ENCODE results near the gene ZNF778. TPM values are rescaled to one million over a fixed set of nuclear protein-coding genes. Genes with fewer than 3 reads are reported as not detected.

The ZNF778 gene
- total and polyA plus RNA-seq, 2 of the 13 experiments (the other 11 are each of a cell fraction or from before 2014, with no cell fraction given) = 3.8 to 7.2 TPM

- TF ChIP-seq ZNF318 (CRISPR knock-in tag; IDR thresholded peaks at IDR 0.05) (peak; percentile 71; the same call in 1 of the 2 replicates), EP300 (IDR thresholded peaks at IDR 0.05; ENCODE audit: low read depth in 2 of 2, low read length in 2 of 2) (peak in 1 of 2 experiments; percentile 59; a peak in 1 of 4 replicates), EP300 (CRISPR knock-in tag; IDR thresholded peaks at IDR 0.05; ENCODE audit: borderline replicate concordance) (peak; percentile 34; the same call in 1 of the 2 replicates), FOXA3 (CRISPR knock-in tag; IDR thresholded peaks at IDR 0.05) (peak; percentile 59; the same call in 1 of the 2 replicates), PATZ1 (CRISPR knock-in tag; IDR thresholded peaks at IDR 0.05) (peak; percentile 59), ELF1 (CRISPR knock-in tag; IDR thresholded peaks at IDR 0.05) (peak; percentile 90), FOXA1 (IDR thresholded peaks at IDR 0.05) (no peak), FOXA1 (CRISPR knock-in tag; IDR thresholded peaks at IDR 0.05) (0 out of 2 replicates have a peak, but pooled peaks have one; percentile 17), THAP7 (CRISPR knock-in tag; IDR thresholded peaks at IDR 0.05) (no peak), MTERF4 (CRISPR knock-in tag; IDR thresholded peaks at IDR 0.05) (no peak; the same call in 1 of the 2 replicates), NFATC3 (CRISPR knock-in tag; IDR thresholded peaks at IDR 0.05) (0 out of 2 replicates have a peak, but pooled peaks have one; percentile 25), ZFP91 (CRISPR knock-in tag; IDR thresholded peaks at IDR 0.05; ENCODE audit: borderline replicate concordance) (peak; percentile 94; the same call in 1 of the 2 replicates), HNF4A (CRISPR knock-in tag; IDR thresholded peaks at IDR 0.05) (peak; percentile 42), MATR3 (CRISPR knock-in tag; IDR thresholded peaks at IDR 0.05) (no peak), RXRB (CRISPR knock-in tag; IDR thresholded peaks at IDR 0.05; ENCODE audit: borderline replicate concordance) (peak; percentile 75)
Observed at GRCh38 chr16:89217388-89218191, at the start of gene ZNF778 (continued).

Data from HepG2 (cell line).